WI38 (cell line): ENCODE data around the gene TSHZ1.

Experiments used
- H3K4me3 ChIP-seq: 2 replicates; pipeline ENCODE4 v1.5.1; 2011; ENCODE audit warnings: low read depth, mild to moderate bottlenecking, control low read depth, low read length
- CTCF ChIP-seq: IDR thresholded peaks from 2 replicates; pipeline ENCODE4 v1.5.1; 2012; ENCODE audit warnings: low read depth, mild to moderate bottlenecking, control low read depth, low read length

Gene TSHZ1

DNA sequence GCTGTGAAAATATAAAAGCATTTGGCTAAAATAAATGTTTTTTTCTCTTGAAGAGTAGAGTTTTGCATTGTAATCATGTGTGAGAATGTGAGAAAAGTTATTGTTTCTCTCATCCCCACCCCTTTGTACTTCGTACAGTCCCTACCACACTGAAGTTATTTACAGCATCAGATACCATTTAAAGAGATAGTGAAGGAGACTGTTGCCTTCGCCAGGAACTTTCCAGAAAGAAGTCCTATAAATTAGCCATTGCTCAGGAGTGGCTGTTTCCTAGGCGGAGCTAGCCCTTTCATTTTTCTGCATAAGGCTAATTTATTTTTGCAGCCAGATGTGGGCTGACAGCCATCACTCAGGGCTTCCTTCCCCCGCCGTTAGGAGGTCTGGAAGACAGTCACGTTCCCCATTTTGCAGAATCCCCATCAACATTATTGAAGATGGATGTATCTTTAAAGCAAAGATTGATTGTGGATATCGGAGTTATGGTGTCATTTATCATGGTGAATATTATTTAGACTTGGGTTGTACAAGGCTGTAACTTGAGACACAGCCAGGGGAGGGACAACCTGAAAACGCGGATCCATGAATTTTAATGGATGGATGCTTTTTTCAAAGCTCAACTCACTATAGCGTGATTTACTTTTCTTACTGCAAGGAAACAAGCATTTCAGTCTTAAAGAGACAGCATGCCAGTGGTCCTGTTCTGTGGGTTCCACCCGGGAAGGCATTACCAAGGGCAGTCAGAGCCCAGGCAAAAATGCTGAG, 17.1 kb downstream of the TSHZ1 start:
- no peak overlapping the region for H3K4me3 ChIP-seq
- TF ChIP-seq CTCF: no peak

DNA sequence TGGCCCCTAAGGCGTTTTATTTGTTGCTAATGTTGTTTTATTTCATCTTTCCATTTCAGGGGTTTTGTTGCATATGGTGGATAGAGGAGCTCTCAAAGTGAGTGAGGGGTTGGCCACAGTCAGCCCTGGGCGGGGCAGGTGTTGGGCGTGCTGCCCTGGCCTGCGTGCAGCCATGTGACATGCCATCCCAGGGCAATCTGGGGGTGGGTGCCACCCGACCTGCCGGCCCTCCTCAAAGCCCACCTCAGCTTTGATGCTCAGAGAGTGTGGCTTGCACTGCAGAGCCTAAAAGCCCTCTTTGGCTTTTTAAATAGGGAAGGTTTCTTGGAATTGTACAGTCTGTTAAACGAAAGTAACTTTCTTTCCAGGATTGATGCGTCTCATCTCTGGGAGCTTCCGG, 18.4 kb downstream of the TSHZ1 start:
- no peak overlapping the region for H3K4me3 ChIP-seq
- TF ChIP-seq CTCF: no peak

DNA sequence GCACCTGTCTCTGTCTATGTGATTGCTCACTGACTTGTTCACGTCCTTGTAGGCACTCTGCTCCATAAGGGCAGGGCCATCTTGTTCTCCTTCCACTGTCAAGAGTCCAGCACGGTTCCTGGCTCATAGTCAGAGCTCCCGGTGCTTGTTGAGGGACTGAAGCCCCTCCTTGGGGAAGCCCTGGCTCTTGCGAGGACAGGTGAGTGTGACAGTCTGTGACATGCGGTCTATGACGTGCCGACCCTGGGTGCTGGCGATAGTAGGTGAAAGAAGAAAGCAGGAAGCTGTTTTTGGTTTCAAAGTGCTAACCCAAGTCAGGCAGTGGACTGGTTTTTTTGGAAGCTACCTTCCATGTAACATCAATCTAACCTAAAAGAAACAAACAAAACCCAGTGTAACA, 18.8 kb downstream of the TSHZ1 start:
- no peak overlapping the region for H3K4me3 ChIP-seq
- no peak for TF ChIP-seq CTCF

- H3K4me3 ChIP-seq: no peak overlapping the region
- TF ChIP-seq CTCF: no peak
Observed at GRCh38 chr18:75230163-75231052, 19.8 kb downstream of the TSHZ1 start.

DNA sequence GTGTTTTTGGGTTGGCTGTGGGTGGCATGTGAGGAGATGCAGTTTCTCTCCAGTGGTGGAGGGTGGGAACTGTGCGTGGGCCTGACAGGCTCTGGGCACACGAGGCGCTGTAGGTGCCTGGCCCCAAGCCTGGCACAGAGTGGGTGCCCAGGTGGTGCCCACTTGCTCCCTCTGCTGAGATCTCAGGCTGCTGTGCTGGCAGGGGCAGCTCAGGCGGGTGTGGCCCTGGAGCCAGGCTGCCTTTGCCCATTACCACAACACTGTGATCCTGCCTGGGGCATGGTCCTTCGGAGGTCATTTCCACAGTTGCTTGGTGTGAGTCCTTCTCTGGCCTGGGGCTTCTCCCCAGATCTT, 20.4 kb downstream of the TSHZ1 start:
- no peak for TF ChIP-seq CTCF
- no peak overlapping the region for H3K4me3 ChIP-seq

DNA sequence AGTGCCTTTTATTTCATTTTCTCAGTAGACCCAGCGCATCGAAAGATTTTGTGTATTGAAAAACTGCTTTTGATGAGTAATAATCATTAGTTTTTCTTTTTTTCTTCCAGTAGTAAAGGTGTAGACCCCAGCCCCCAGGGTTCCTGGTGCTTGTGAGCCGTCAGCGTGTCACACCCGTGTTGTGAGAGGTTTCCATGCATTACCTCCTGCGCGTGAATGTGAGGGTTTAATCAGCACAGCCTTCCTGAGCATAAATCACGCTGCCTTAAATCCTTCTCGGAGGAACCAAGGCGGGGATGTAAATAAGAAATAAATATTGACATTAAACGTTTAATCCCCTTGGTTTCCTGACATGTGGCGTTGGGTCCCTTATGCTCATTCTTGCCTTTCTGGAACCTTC, 24.3 kb downstream of the TSHZ1 start:
- no peak overlapping the region for H3K4me3 ChIP-seq
- TF ChIP-seq CTCF: no peak

DNA sequence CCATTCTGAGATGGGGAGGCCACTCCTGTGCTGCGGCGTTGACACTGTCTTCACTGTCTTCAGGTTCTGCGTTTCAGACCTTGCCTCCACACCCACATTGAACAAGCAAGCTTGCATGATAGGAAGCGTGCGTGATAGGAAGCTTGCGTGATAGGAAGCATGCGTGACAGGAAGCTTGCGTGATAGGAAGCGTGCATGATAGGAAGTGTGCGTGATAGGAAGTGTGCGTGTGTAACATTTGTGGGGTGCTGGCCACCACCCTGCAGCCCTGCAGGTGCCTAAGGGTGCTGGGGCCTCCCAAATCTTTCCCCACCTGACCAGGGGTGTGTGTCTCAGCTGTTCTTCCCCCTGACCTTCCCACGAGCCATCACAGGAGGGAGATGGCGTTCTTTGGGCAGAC, 25.3 kb downstream of the TSHZ1 start:
- H3K4me3 ChIP-seq: no peak overlapping the region
- no peak for TF ChIP-seq CTCF
